Measurements from ENCODE around the gene EPB41L4A. TPM values are rescaled to one million over a fixed set of nuclear protein-coding genes. Genes with fewer than 3 reads are reported as not detected.

EPB41L4A gene
- polyA plus RNA-seq, 1 donor (not counting 4 experiments of a cell fraction or from before 2014, with no cell fraction given), result 3.5 TPM

GRCh38 chr5:112385566-112385965 lies 33.5 kb downstream of the EPB41L4A start:
- Histone ChIP-seq H3K9me3 (ENCODE audit: control insufficient read depth, low read depth, low read length) (no peaks in the 10 kb centered on the region), H3K4me2 (ENCODE audit: control insufficient read depth, extremely low read depth, insufficient read depth, low read depth, low read length) (no peak overlapping the region), H3K9ac (ENCODE audit: control insufficient read depth, extremely low read depth, insufficient read depth, low read length) (no peak overlapping the region), H3K27ac (ENCODE audit: control insufficient read depth, insufficient read depth, low read length) (no peak overlapping the region), H3K4me1 (ENCODE audit: control insufficient read depth, extremely low read depth, insufficient read depth, low read length) (peaks cover 5% of the 10 kb centered on the region), H3K27me3 (ENCODE audit: control insufficient read depth, extremely low read depth, insufficient read depth, low read length) (no peaks in the 10 kb centered on the region), H3K9me1 (ENCODE audit: control insufficient read depth, extremely low read depth, insufficient read depth, low read length) (no peaks in the 10 kb centered on the region), H3K79me2 (ENCODE audit: control insufficient read depth, insufficient read depth, low read length) (no peaks in the 10 kb centered on the region), H3K36me3 (ENCODE audit: control insufficient read depth in 2 of 2, extremely low read depth in 1 of 2, insufficient read depth in 2 of 2, low read length in 2 of 2) (no peaks in the 10 kb centered on the region), H4K20me1 (ENCODE audit: control insufficient read depth, extremely low read depth, insufficient read depth, low read length) (no peaks in the 10 kb centered on the region), H2AFZ (ENCODE audit: control insufficient read depth, low read length) (no peak overlapping the region), H3K4me3 (ENCODE audit: control insufficient read depth in 2 of 3, extremely low read depth in 1 of 3, insufficient read depth in 2 of 3, low read depth in 1 of 3, low read length in 3 of 3) (no peak overlapping the region)
- FAIRE-seq, result no peak
- TF ChIP-seq CTCF (optimal IDR thresholded peaks at IDR 0.05 in 1 of 3, IDR thresholded peaks at IDR 0.05 in 1 of 3, conservative IDR thresholded peaks at IDR 0.05 in 1 of 3; ENCODE audit: extremely low read depth in 1 of 3, insufficient read depth in 2 of 3, low read length in 3 of 3) (no peak), EZH2 (IDR thresholded peaks at IDR 0.05; ENCODE audit: low read length) (no peak)
- dilution Hi-C loops (cut with MboI; ENCODE audit: extremely low pct_ligation_motif_present, low sequenced_read_pairs), result no loop called here
- DNase-seq (ENCODE audit: low read depth, low spot score), result no peak

GRCh38 chr5:112384523-112384922 lies 34.6 kb downstream of the EPB41L4A start:
- TF ChIP-seq CTCF (optimal IDR thresholded peaks at IDR 0.05 in 1 of 3, IDR thresholded peaks at IDR 0.05 in 1 of 3, conservative IDR thresholded peaks at IDR 0.05 in 1 of 3; ENCODE audit: extremely low read depth in 1 of 3, insufficient read depth in 2 of 3, low read length in 3 of 3) (no peak), EZH2 (IDR thresholded peaks at IDR 0.05; ENCODE audit: low read length) (no peak)
- Histone ChIP-seq H3K4me2 (ENCODE audit: control insufficient read depth, extremely low read depth, insufficient read depth, low read depth, low read length) (no peak overlapping the region), H4K20me1 (ENCODE audit: control insufficient read depth, extremely low read depth, insufficient read depth, low read length) (no peaks in the 10 kb centered on the region), H2AFZ (ENCODE audit: control insufficient read depth, low read length) (no peak overlapping the region), H3K9me3 (ENCODE audit: control insufficient read depth, low read depth, low read length) (no peaks in the 10 kb centered on the region), H3K9ac (ENCODE audit: control insufficient read depth, extremely low read depth, insufficient read depth, low read length) (no peak overlapping the region), H3K36me3 (ENCODE audit: control insufficient read depth in 2 of 2, extremely low read depth in 1 of 2, insufficient read depth in 2 of 2, low read length in 2 of 2) (no peaks in the 10 kb centered on the region), H3K4me3 (ENCODE audit: control insufficient read depth in 2 of 3, extremely low read depth in 1 of 3, insufficient read depth in 2 of 3, low read depth in 1 of 3, low read length in 3 of 3) (no peak overlapping the region), H3K79me2 (ENCODE audit: control insufficient read depth, insufficient read depth, low read length) (no peaks in the 10 kb centered on the region), H3K4me1 (ENCODE audit: control insufficient read depth, extremely low read depth, insufficient read depth, low read length) (no peaks in the 10 kb centered on the region), H3K9me1 (ENCODE audit: control insufficient read depth, extremely low read depth, insufficient read depth, low read length) (no peaks in the 10 kb centered on the region), H3K27ac (ENCODE audit: control insufficient read depth, insufficient read depth, low read length) (no peak overlapping the region), H3K27me3 (ENCODE audit: control insufficient read depth, extremely low read depth, insufficient read depth, low read length) (no peaks in the 10 kb centered on the region)
- FAIRE-seq (no peak), DNase-seq (ENCODE audit: low read depth, low spot score) (no peak)
- dilution Hi-C loops (cut with MboI; ENCODE audit: extremely low pct_ligation_motif_present, low sequenced_read_pairs), result no loop called here

Measured in keratinocyte (primary cell).